GM12878 (cell line): ENCODE results near the gene PRKCE. TPM values are rescaled to one million over a fixed set of nuclear protein-coding genes. Genes with fewer than 3 reads are reported as not detected.

Source experiments
- BMI1 ChIP-seq: fragments of 450-650 bp; IDR thresholded peaks from 2 replicates; pipeline ENCODE4 v1.6.1; 2016; ENCODE audit warnings: mild to moderate bottlenecking, moderate library complexity, borderline replicate concordance
- CEBPB ChIP-seq, 2 experiments: fragments of 150-350 bp in 1 of 2; IDR thresholded peaks; 2 replicates each; pipeline ENCODE4 v1.6.1; 2012 to 2014; ENCODE audit warnings: low read depth in 2 of 2, low read length in 2 of 2, borderline replicate concordance in 1 of 2, inconsistent platforms in 1 of 2
- CHD2 ChIP-seq: IDR thresholded peaks from 2 replicates; pipeline ENCODE4 v1.6.1; 2011; ENCODE audit warnings: low read depth, low read length, improper control_type of control experiment, borderline replicate concordance
- CREB1 ChIP-seq: IDR thresholded peaks from 2 replicates; pipeline ENCODE4 v1.6.1; 2012; ENCODE audit warnings: low read depth, mild to moderate bottlenecking, inconsistent platforms
- ETV6 ChIP-seq, 2 experiments: fragments of 450-650 bp in 1 of 2; IDR thresholded peaks in 1 of 2; conservative IDR thresholded peaks in 1 of 2; 2 replicates each; pipeline ENCODE4 v1.6.1; 2014; ENCODE audit warnings: antibody characterized with exemption in 1 of 2, borderline replicate concordance in 1 of 2, low read depth in 1 of 2, mild to moderate bottlenecking in 1 of 2, moderate library complexity in 1 of 2
- FOXK2 ChIP-seq: fragments of 450-650 bp; IDR thresholded peaks from 2 replicates; pipeline ENCODE4 v1.6.1; 2017; ENCODE audit warnings: mild to moderate bottlenecking, moderate library complexity
- HDAC6 ChIP-seq: fragments of 200-600 bp; sonication (generic); IDR thresholded peaks from one replicate; pipeline ENCODE4 v1.8.0; 2017; ENCODE audit warnings: antibody characterized with exemption; ENCODE audit not compliant: unreplicated experiment
- IKZF1 ChIP-seq: fragments of 450-650 bp; conservative IDR thresholded peaks from 2 replicates; pipeline ENCODE4 v1.6.1; 2017; ENCODE audit warnings: antibody characterized with exemption, mild to moderate bottlenecking
- IRF3 ChIP-seq: fragments of 450-650 bp; IDR thresholded peaks from 2 replicates; pipeline ENCODE4 v1.6.1; 2014; ENCODE audit warnings: mild to moderate bottlenecking
- MEF2B ChIP-seq: fragments of 450-650 bp; IDR thresholded peaks from 2 replicates; pipeline ENCODE4 v1.6.1; 2018; ENCODE audit warnings: mild to moderate bottlenecking, moderate library complexity; ENCODE audit not compliant: partially characterized antibody, poor library complexity, severe bottlenecking
- NBN ChIP-seq: fragments of 450-650 bp; IDR thresholded peaks from 2 replicates; pipeline ENCODE4 v1.6.1; 2016
- NFXL1 ChIP-seq: fragments of 450-650 bp; IDR thresholded peaks from 2 replicates; pipeline ENCODE4 v1.6.1; 2017; ENCODE audit warnings: antibody characterized with exemption, mild to moderate bottlenecking, borderline replicate concordance
- NFYA ChIP-seq: IDR thresholded peaks from 2 replicates; pipeline ENCODE4 v1.6.1; 2011; ENCODE audit warnings: low read depth, mild to moderate bottlenecking, low read length, improper control_type of control experiment, borderline replicate concordance
- POLR2AphosphoS2 ChIP-seq: IDR thresholded peaks from 2 replicates; pipeline ENCODE4 v1.6.1; 2011; ENCODE audit warnings: low read depth, mild to moderate bottlenecking, low read length, improper control_type of control experiment, moderate library complexity
- POU2F2 ChIP-seq: IDR thresholded peaks from 3 replicates; pipeline ENCODE4 v1.6.1; 2011; ENCODE audit warnings: low read depth, mild to moderate bottlenecking, low read length, borderline replicate concordance
- RAD21 ChIP-seq: IDR thresholded peaks from 2 replicates; pipeline ENCODE4 v1.6.1; 2011; ENCODE audit warnings: mild to moderate bottlenecking, low read depth, low read length, moderate library complexity; ENCODE audit not compliant: insufficient read depth
- SP1 ChIP-seq: IDR thresholded peaks from one replicate; pipeline ENCODE4 v1.6.1; 2011; ENCODE audit warnings: low read depth, low read length
- SUPT20H ChIP-seq: IDR thresholded peaks from 2 replicates; pipeline ENCODE4 v1.6.1; 2011; ENCODE audit warnings: low read depth, mild to moderate bottlenecking, low read length, moderate library complexity, borderline replicate concordance; ENCODE audit not compliant: control insufficient read depth
- ZNF24 ChIP-seq: fragments of 450-650 bp; IDR thresholded peaks from 2 replicates; pipeline ENCODE4 v1.6.1; 2017; ENCODE audit warnings: antibody characterized with exemption, mild to moderate bottlenecking
- ZZZ3 ChIP-seq: IDR thresholded peaks from 2 replicates; pipeline ENCODE4 v1.6.1; 2011; ENCODE audit warnings: low read depth; ENCODE audit not compliant: control insufficient read depth, insufficient read length
- polyA plus RNA-seq, 11 experiments: library from polyadenylated mRNA; depleted of rRNA in 4 of 11; unstranded in 6 of 11; stranded (reverse) in 5 of 11; fragments of >200 nt; fragmentation: Nextera tagmentation in 4 of 11; fragmentation: Illumina TruSeq in 1 of 11; extraction: Ambion mirVana in 4 of 11; extraction: Trizol in 1 of 11; gene quantifications; 1 replicate in 1 of 11; 2 replicates in 10 of 11; pipeline versions ENCODE4 v1.2.1 to v1.2.3, GENCODE V29; 2011 to 2016; ENCODE audit warnings: inconsistent platforms in 2 of 11, missing spikeins in 2 of 11, low read depth in 1 of 11
- total RNA-seq, 4 experiments: library from RNA; depleted of rRNA in 3 of 4; stranded (reverse); fragments of >200 nt in 3 of 4; fragmentation: Illumina TruSeq in 1 of 4; extraction: Trizol in 1 of 4; gene quantifications; 2 replicates each; pipeline versions ENCODE4 v1.2.1 to v1.2.3, GENCODE V29; 2013 to 2021
- TF ChIP-seq, protein P1 (sequence below): fragments of 450-650 bp; conservative IDR thresholded peaks from 2 replicates; pipeline ENCODE4 v1.6.1; 2017; ENCODE audit warnings: mild to moderate bottlenecking, moderate library complexity
- TF ChIP-seq, protein P2 (sequence below): IDR thresholded peaks from 2 replicates; pipeline ENCODE4 v1.6.1; 2012; ENCODE audit warnings: low read length, inconsistent platforms
- TF ChIP-seq, protein P3 (sequence below): fragments of 450-650 bp; IDR thresholded peaks from 2 replicates; pipeline ENCODE4 v1.6.1; 2018; ENCODE audit warnings: mild to moderate bottlenecking, low read depth, moderate library complexity; ENCODE audit not compliant: partially characterized antibody
- TF ChIP-seq, protein P4 (sequence below): IDR thresholded peaks from 2 replicates; pipeline ENCODE4 v1.6.1; 2011; ENCODE audit warnings: low read depth, mild to moderate bottlenecking, low read length, moderate library complexity, borderline replicate concordance; ENCODE audit errors: extremely low read depth

PRKCE gene
- total and polyA plus RNA-seq, 10 of the 15 experiments (the other 5 are each of a cell fraction or from before 2014, with no cell fraction given): 2.6 to 28.2 (median 11.3) TPM

DNA sequence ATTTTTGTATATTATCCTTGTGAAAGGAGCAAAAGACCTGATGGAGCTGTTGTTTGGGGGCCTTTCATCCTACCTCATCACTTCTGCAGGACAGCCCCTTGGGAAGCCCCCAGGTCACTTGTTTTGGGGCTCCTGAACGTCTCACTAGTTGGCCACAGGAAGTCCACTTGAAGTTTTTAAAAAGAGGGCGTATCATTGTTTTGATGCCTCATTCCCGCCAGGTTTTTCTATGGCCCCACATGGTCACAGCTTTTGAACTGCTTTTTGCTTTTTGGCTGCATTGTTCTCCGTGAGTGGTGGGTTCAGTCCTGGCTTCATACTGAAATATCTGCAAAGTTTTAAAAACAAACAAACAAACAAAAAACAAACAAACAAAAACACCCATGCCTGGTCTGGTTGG, 216.3 kb downstream of the PRKCE start (continued):
- TF ChIP-seq HDAC6: no peak
- TF ChIP-seq CEBPB (IDR thresholded peaks at IDR 0.05; ENCODE audit: borderline replicate concordance in 1 of 2, low read depth in 2 of 2, low read length in 2 of 2): no peak
- no peak for TF ChIP-seq FOXK2
- no peak for TF ChIP-seq CHD2
- TF ChIP-seq RAD21: no peak
- TF ChIP-seq, protein P1, sequence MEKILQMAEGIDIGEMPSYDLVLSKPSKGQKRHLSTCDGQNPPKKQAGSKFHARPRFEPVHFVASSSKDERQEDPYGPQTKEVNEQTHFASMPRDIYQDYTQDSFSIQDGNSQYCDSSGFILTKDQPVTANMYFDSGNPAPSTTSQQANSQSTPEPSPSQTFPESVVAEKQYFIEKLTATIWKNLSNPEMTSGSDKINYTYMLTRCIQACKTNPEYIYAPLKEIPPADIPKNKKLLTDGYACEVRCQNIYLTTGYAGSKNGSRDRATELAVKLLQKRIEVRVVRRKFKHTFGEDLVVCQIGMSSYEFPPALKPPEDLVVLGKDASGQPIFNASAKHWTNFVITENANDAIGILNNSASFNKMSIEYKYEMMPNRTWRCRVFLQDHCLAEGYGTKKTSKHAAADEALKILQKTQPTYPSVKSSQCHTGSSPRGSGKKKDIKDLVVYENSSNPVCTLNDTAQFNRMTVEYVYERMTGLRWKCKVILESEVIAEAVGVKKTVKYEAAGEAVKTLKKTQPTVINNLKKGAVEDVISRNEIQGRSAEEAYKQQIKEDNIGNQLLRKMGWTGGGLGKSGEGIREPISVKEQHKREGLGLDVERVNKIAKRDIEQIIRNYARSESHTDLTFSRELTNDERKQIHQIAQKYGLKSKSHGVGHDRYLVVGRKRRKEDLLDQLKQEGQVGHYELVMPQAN: no peak
- TF ChIP-seq NBN: no peak
- TF ChIP-seq SP1: no peak
- TF ChIP-seq MEF2B: no peak
- TF ChIP-seq CREB1: 0 out of 2 replicates have a peak, but pooled peaks have one; percentile 22
- TF ChIP-seq, protein P2, sequence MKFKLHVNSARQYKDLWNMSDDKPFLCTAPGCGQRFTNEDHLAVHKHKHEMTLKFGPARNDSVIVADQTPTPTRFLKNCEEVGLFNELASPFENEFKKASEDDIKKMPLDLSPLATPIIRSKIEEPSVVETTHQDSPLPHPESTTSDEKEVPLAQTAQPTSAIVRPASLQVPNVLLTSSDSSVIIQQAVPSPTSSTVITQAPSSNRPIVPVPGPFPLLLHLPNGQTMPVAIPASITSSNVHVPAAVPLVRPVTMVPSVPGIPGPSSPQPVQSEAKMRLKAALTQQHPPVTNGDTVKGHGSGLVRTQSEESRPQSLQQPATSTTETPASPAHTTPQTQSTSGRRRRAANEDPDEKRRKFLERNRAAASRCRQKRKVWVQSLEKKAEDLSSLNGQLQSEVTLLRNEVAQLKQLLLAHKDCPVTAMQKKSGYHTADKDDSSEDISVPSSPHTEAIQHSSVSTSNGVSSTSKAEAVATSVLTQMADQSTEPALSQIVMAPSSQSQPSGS: peak; percentile 13; the same call in 1 of the 2 replicates
- TF ChIP-seq POU2F2: no peak
- no peak for TF ChIP-seq NFYA
- TF ChIP-seq ETV6 (conservative IDR thresholded peaks at IDR 0.05 in 1 of 2, IDR thresholded peaks at IDR 0.05 in 1 of 2; ENCODE audit: borderline replicate concordance in 1 of 2, low read depth in 1 of 2): no peak
- no peak for TF ChIP-seq IRF3
- no peak for TF ChIP-seq ZNF24
- no peak for TF ChIP-seq POLR2AphosphoS2
- TF ChIP-seq IKZF1: no peak
- TF ChIP-seq, protein P3, sequence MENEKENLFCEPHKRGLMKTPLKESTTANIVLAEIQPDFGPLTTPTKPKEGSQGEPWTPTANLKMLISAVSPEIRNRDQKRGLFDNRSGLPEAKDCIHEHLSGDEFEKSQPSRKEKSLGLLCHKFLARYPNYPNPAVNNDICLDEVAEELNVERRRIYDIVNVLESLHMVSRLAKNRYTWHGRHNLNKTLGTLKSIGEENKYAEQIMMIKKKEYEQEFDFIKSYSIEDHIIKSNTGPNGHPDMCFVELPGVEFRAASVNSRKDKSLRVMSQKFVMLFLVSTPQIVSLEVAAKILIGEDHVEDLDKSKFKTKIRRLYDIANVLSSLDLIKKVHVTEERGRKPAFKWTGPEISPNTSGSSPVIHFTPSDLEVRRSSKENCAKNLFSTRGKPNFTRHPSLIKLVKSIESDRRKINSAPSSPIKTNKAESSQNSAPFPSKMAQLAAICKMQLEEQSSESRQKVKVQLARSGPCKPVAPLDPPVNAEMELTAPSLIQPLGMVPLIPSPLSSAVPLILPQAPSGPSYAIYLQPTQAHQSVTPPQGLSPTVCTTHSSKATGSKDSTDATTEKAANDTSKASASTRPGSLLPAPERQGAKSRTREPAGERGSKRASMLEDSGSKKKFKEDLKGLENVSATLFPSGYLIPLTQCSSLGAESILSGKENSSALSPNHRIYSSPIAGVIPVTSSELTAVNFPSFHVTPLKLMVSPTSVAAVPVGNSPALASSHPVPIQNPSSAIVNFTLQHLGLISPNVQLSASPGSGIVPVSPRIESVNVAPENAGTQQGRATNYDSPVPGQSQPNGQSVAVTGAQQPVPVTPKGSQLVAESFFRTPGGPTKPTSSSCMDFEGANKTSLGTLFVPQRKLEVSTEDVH: no peak
- no peak for TF ChIP-seq ZZZ3
- TF ChIP-seq, protein P4, sequence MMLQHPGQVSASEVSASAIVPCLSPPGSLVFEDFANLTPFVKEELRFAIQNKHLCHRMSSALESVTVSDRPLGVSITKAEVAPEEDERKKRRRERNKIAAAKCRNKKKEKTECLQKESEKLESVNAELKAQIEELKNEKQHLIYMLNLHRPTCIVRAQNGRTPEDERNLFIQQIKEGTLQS: no peak
- TF ChIP-seq NFXL1: no peak
- TF ChIP-seq SUPT20H: no peak
- TF ChIP-seq BMI1: no peak
